GM18951 (cell line): Measurements from ENCODE around the gene DOCK3.
"Not testable (repeated sequence)": the region's sequence is repeated elsewhere in the genome, so short reads cannot be mapped to it uniquely, and the experiment has no call there.

Experiments
- POLR2A ChIP-seq: IDR thresholded peaks from 4 replicates; pipeline ENCODE4 v1.6.1; 2011; ENCODE audit warnings: mild to moderate bottlenecking; ENCODE audit not compliant: insufficient read length, insufficient read depth; ENCODE audit errors: extremely low read depth
- in situ Hi-C: fragments of 300-500 bp; cut with MboI; formaldehyde crosslinking; loops from one replicate; pipeline ENCODE4 v1.12.0; 2022; ENCODE audit warnings: low sequenced_read_pairs, mixed read lengths, inconsistent platforms; ENCODE audit not compliant: unreplicated experiment

Gene DOCK3

DNA sequence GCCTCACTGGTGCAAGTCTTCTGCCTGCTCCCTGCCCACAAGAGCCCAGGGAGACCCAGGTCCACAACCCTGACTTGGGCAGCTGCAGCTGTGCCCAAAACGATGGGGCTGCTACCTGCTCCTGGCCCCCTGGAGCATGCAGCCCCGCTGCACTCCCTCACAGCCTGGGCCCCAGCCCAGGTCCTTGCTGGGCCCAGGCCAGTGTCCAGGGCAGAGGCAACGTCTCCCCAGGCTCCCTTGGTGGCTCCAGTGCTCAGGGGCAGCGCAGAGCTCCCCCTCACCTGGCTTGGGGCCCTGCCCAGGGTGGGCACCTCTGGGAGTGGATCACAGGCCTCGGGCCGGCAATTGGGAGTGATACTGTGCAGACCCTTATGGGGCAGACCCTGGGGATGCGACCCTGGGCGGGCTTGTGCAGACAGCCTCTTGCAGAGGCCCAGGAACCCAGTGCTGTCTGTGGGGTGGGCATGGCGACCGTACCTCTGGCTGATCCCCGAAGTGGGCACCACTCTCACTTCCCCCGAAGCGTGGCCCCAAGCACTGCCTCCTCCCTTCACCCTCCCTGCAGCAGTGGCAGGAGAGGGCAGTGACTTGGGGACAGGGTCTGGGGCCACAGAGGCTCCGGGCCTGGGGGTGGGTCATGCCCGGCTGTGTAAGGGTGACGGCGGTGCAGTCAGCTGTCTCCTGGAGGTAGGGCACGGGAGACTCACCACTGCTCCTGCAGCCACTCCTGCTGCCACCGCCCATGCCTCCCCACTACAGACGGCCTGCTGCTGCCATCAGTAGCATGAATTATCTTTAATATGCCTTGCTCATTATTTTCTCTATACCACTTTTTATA lies 255.9 kb downstream of the DOCK3 start:
- TF ChIP-seq POLR2A = no peak
- in situ Hi-C loops = no loop called here

DNA sequence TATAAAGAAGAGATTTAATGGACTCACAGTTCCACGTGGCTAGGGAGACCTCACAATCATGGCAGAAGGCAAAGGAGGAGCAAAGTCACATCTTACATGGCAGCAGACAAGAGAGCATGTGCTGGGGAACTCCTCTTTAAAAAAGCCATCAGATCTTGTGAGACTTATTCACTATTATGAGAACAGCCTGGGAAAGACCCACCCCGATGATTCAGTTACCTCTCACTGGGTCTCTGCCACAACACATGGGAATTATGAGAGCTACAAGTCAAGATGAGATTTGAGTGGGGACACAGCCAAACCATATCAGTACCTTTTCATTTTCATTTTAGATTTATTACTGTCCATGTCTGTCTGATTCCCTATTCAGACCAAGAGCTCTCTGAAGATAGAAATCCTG lies 258.2 kb downstream of the DOCK3 start:
- in situ Hi-C loops = not testable (repeated sequence)

DNA sequence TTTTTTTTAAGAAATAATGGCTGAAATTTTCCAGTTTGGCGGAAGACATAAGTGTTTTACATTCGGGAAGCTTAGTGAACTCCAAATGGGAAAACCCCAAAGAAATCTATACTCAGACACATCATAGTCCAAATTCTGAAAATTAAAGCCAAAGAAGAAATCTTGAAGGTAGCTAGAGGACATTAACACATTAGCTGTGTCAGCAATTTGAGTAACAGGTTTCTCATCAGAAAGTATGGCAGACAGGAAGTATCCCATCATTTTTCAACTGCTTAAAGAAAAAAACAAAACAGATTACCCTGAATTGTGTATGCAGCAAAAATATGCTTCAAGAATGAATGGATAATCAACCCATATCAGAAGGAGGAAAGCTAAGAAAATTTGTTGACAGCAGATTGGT lies 261.7 kb downstream of the DOCK3 start:
- TF ChIP-seq POLR2A = no peak

DNA sequence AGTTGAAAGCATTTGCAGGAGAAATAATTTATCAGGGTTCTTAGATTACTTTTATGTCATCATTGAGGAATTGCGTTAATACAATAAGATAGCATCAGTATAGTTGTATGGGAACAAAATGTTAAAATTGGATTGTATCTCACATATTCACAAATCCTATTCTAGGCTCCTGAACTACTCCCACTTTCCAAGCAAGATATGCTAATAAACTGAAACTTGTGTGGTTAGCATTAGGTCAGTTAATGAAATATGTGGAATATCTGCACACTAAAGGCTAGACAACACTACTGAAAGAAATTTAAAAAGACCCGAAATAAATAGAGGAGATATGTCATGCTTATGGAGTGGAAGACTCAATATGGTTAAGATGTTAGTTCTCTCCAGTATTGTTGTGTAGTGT lies 272.7 kb downstream of the DOCK3 start:
- TF ChIP-seq POLR2A = no peak

More for the DNA sequence above, 261.7 kb downstream of the DOCK3 start:
- in situ Hi-C loops = no loop called here

DNA sequence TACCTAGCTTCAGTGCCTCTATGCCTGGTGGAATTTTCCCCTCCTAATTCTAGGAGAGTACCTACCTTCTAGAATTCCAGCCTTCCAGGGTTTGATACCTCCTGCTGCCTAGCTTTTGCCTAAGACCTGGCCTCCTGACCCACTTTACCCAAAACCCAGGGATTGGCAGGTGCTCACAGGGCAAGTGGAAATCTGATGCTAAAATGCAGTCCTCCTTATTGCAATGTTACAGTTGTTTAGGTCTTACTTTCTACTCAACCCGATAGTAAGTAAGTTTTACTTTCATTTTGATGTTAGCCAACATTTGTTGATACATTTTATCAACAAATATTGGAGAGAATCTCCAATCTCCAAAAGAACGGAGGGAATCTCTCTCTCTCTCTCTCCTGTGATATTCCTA lies 275.9 kb downstream of the DOCK3 start:
- in situ Hi-C loops = no loop called here
- TF ChIP-seq POLR2A = no peak

More for the DNA sequence above, 272.7 kb downstream of the DOCK3 start:
- in situ Hi-C loops = no loop called here

DNA sequence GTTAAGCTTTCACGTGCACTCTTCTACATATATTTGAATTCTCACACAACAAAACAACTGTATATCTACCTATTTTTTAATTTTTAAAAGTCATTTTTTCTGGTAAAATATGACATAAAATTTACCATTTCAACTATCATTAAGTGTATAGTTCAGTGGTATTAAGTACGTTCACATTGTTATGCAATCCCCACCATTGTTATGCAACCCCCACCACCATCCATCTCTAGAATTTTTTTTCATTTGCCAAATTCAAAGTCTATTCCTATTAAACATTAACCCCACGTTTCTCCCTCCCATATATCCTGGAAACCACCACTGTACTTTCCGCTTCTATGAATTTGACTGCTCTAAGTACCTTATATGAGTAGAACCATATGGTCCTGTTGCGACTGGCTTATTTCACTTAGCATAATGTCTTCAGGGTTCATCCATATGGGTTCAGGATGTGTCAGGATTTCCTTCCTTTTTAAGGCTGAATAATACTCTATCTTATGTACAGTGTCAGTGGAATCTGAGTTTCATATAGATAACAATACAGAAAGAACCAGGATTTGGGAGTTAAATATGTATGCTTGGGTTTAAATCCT lies 279.2 kb downstream of the DOCK3 start:
- no peak for TF ChIP-seq POLR2A
- in situ Hi-C loops = no loop called here

DNA sequence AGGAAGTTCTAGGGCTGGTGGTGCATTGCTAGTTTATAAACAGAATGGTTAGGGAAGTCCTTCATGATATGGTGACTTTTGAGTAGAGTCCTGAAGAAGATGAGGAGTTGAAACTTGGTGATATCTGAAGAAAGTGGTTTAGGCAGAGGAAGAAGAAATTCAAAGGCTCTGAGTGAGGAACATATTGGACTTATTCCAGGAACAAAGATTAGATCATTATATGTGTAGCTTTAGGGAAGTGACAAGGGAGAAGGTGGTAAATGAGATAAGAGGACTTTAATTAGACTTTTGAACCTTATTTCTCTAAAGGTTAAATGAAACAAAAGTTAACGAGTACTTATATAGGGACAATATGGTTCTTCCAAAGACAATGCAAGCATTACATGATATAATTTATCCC lies 286.7 kb downstream of the DOCK3 start:
- in situ Hi-C loops = no loop called here
- TF ChIP-seq POLR2A = no peak

DNA sequence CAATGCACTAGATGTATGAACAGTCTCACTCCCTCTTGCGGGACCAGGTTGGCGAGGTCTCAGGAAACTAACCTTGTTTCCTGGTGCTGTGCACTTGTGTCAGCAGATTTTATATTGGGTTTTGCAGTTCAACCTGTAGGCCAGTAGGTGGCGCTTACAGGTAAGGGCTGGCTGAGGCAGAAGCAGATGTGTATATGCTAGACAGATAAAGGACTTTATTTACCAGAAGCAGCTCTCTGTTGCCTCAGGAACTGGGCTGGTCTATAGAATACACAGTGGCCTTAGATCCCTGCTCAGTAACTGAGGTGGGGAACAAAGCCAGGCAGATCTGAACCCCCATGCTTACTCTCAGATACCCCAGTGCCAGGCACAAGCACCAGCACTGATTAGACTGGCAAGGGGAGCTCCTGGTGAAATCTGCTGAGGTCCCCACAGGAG lies 296.8 kb downstream of the DOCK3 start:
- in situ Hi-C loops = no loop called here
- TF ChIP-seq POLR2A = no peak

DNA sequence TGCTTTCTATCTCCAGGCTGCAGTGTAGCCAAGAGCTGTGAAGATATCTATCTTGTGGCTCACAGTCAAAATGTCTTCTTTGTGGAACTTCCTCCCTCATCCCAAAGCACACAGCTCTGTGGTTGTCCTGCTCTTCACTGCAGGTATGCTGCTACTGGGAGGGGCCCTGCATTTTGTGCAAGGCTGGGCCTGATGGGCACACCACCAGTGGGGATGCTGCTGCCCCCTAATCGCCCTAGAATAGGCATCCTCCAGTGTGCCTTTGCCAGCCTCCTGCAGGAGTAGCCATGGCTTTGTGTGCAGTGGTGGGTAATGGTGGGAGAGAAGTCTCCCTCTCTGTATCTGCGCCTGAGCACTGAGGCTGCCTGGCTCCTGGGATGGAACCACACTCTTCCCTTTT lies 297.3 kb downstream of the DOCK3 start:
- TF ChIP-seq POLR2A = no peak
- in situ Hi-C loops = no loop called here

DNA sequence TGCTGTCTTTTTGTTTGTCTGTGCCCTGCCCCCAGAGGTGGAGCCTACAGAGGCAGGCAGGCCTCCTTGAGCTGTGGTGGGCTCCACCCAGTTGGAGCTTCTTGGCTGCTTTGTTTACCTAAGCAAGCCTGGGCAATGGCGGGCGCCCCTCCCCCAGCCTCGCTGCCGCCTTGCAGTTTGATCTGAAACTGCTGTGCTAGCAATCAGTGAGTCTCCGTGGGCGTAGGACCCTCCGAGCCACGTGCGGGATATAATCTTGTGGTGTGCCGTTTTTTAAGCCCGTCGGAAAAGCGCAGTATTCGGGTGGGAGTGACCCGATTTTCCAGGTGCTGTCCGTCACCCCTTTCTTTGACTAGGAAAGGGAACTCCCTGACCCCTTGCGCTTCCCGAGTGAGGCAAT lies 303.9 kb downstream of the DOCK3 start:
- in situ Hi-C loops = not testable (repeated sequence)

DNA sequence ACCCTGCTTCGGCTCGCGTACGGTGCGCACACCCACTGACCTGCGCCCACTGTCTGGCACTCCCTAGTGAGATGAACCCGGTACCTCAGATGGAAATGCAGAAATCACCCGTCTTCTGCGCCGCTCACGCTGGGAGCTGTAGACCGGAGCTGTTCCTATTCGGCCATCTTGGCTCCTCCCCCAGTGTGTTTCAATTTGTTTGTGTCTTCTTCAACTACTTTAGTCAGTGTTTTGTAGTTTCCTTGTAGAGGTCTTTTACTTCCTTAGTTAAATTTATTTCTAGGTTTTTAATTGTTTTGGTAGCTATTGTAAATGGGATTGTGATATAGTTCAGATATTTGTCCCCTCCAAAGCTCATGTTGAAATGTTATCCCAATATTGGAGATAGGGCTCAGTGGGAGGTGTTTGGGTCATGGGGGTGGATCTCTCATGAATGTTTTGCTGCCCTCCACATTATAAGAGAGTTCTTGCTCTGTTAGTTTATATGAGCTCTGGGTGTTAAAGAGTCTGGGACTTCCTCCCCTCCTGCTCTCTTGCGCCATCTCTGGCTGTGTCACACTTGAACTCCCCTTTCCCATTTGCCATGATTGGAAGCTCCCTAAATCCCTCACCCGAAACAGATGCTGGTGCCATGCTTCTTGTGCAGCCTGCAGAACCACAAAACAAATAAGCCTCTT lies 304.4 kb downstream of the DOCK3 start:
- in situ Hi-C loops = no loop called here
- TF ChIP-seq POLR2A = no peak

DNA sequence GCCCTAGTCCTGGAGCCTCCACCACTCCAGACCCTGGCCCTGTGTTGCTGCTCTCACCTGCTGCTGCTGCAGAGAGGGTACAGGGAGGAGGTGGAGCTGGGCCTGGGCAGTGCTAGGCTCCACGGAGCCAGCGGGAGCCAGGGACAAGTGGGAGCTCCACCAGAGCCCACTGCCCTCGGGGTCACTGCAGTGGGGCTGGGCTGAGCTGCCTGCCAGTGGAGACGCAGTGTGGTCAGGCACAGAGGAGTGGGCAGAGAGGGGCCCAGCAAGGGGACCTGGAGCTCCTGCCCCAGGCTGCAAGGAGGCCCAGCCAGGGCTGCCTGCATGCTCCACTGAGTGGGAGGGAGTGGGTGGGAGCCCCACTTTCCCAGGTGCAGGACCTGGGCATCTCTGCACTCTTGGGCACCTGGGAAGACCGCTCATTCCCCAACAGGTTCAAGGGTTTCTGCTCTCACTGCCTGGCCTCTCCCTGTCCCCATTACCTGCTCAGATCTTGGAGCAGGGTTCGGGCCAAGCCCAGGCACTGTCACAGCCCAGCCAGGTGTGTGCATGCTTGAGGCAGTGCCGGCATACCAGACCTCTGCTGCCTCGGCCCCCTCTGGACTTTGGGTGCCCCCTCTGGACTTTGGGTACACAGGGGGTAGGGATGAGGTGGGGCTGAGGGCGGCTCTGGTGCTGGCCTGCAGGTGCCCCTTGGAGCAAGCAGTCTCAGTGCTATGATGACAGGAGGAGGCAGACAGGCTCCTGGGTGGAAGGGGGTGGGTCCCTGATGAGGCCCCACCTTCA lies 308.0 kb downstream of the DOCK3 start:
- in situ Hi-C loops = no loop called here
- TF ChIP-seq POLR2A = no peak

DNA sequence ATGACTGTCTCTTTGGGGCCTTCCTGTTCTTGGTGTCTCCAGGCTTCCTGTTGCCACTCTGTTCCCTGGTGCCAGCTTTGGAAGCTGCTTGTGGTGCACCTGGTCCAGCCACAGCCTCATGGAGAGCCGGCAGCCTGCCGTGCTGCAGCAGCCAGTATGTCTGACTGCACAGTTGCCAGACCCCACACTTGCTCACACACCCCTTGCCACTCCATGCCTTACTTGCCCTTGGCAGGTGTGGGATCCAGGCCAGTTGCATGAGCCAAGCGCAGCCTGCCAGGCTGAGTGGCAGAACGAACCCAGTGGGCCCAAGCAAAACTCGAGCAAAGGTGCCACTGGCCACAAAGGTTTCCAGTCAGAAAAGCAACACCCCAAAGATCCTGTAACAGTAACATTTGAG lies 309.2 kb downstream of the DOCK3 start:
- no peak for TF ChIP-seq POLR2A
- in situ Hi-C loops = no loop called here
